HG03469 (cell line): ENCODE measurements around the gene MKRN2.
"Not testable (repeated sequence)": the region's sequence is repeated elsewhere in the genome, so short reads cannot be mapped to it uniquely, and the experiment has no call there.

Source experiments
- ATAC-seq: cut with Tn5 transposase; IDR thresholded peaks from one replicate; pipeline ENCODE4 v1.9.1; 2021; ENCODE audit warnings: mild to moderate bottlenecking, moderate library complexity, moderate number of reproducible peaks; ENCODE audit not compliant: unreplicated experiment

Gene MKRN2

DNA sequence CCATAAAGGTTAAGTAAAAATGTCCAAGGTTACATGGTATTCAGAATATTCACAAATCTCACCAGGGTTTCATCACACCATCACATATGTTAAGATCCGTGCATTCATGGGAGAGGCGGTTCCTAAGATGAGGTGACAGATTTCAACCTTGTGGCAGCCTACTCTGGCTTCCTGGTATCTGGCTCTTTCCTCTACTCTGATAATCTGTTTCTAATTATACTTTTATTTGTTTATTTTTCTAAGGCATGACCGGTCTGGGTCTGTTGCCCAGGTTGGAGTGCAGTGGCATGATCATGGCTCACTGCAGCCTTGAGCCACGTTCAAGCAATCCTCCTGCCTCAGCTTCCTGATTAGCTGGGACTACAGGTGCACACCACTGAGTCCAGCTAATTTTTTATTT, 72.7 kb downstream of the MKRN2 start:
- no peak for ATAC-seq

DNA sequence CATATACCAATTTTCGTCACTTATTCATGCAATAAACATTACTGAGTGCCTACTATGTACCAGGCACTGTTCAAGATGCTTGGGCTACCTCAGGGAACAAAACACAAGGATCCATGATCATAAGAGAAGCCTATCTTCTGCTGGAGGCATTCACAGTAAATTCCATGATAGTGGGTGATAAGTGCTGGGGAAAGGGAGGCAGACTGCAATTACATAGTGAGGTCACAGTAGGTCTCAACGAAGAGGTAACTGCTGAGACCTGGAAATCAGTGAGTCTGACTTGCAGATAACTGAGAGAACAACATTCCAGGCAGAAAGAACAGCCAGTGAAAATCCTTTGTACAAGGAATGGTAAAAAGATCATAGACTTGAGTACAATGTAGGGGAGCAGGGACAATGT, 73.4 kb downstream of the MKRN2 start:
- no peak for ATAC-seq

- ATAC-seq: not testable (repeated sequence)
Observed at GRCh38 chr3:12630843-12631242, 74.0 kb downstream of the MKRN2 start.

GRCh38 chr3:12632523-12632922, 75.6 kb downstream of the MKRN2 start:
- no peak for ATAC-seq

- no peak for ATAC-seq
Observed at GRCh38 chr3:12633108-12633507, 76.2 kb downstream of the MKRN2 start.
